NB4 (cell line): ENCODE results near the gene AHSA1.

Experiments
- DNase-seq: peaks from one replicate; pipeline ENCODE4 v3.0.0; 2010; ENCODE audit warnings: low read depth
- H3K4me3 ChIP-seq: one replicate; pipeline ENCODE4 v1.5.1; 2011; ENCODE audit warnings: mild to moderate bottlenecking, low read depth, low read length, moderate library complexity
- MYC ChIP-seq: IDR thresholded peaks from 2 replicates; pipeline ENCODE4 v1.6.1; 2011; ENCODE audit warnings: low read depth, low read length
- POLR2A ChIP-seq: IDR thresholded peaks from 2 replicates; pipeline ENCODE4 v1.6.1; 2011; ENCODE audit warnings: mild to moderate bottlenecking; ENCODE audit not compliant: insufficient read length; ENCODE audit errors: extremely low read depth
- TF ChIP-seq, protein P1 (sequence below): IDR thresholded peaks from one replicate; pipeline ENCODE4 v1.5.1; 2012; ENCODE audit warnings: low read depth, low read length
- TF ChIP-seq, protein P2 (sequence below): IDR thresholded peaks from 2 replicates; pipeline ENCODE4 v1.6.1; 2011; ENCODE audit warnings: low read depth, low read length

The AHSA1 gene

DNA sequence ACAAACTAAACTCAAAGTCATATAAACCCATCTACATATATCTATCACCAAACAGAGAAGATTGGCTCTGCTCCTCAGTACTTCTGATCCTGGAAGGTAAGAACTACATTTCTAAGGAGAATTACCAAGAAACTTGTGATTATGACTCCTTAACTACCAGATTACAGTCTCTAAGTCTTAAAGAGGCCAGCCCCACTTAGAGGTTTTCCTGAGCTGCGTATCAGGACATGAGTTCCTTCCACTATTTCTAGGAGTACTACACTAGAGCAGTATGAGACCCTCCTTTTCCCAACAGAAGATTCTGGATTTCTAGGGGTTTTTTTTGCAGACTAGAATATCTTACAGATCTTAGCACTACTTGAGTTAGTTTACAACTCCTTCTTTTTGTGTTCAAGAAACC, 34.5 kb upstream of the AHSA1 start, which contains the start of gene NOXRED1:
NOXRED1 (minus strand) TSS at position 101 of the 400 bp plus-strand sequence. CDS start 634 bp downstream, outside the sequence.
- no peak within 1 kb of the TSS for H3K4me3 ChIP-seq
- no peak for DNase-seq
- TF ChIP-seq POLR2A: no peak

DNA sequence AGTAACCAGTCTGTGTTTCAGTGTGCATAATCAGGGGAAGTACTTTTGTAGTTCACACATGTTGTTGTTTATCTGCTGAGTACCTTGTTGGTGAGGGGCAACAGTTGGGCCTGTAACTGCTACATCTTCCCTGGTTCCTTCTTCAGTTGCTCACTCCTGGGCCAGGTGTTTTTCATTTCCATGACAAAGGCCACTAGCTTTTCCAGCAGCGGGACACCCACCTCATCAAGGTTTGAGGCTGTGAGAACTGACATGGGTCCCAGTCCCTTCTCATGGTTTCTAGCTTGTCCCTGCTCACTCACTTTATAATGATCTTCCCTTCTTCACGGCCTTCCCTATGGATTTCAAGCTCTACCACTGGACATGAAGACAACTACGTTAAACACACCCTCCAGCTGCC, 33.0 kb upstream of the AHSA1 start:
- H3K4me3 ChIP-seq: no peak overlapping the region
- DNase-seq: no peak
- TF ChIP-seq, protein P1, sequence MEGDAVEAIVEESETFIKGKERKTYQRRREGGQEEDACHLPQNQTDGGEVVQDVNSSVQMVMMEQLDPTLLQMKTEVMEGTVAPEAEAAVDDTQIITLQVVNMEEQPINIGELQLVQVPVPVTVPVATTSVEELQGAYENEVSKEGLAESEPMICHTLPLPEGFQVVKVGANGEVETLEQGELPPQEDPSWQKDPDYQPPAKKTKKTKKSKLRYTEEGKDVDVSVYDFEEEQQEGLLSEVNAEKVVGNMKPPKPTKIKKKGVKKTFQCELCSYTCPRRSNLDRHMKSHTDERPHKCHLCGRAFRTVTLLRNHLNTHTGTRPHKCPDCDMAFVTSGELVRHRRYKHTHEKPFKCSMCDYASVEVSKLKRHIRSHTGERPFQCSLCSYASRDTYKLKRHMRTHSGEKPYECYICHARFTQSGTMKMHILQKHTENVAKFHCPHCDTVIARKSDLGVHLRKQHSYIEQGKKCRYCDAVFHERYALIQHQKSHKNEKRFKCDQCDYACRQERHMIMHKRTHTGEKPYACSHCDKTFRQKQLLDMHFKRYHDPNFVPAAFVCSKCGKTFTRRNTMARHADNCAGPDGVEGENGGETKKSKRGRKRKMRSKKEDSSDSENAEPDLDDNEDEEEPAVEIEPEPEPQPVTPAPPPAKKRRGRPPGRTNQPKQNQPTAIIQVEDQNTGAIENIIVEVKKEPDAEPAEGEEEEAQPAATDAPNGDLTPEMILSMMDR: no peak

DNA sequence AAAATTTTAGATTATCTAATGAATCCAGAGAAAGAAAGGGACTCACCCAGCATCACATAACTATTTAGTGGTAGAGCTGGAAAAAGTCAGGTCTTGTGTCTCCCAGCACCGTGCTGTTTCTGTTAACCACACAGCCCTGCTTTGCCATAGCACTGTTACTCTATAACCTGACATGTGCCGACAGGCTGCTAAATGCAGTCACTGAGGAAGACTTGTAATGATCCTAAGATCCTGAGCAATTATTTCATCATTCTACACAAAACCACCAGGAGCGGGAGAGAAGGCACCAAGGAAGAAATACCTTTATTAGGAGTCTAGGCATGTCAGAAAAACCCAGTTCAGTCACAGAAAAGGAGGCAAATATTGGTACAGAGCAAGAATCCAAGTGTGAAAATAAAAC, 31.5 kb upstream of the AHSA1 start:
- no peak overlapping the region for H3K4me3 ChIP-seq
- TF ChIP-seq POLR2A: no peak
- TF ChIP-seq MYC: no peak
- TF ChIP-seq, protein P1: no peak
- TF ChIP-seq, protein P2, sequence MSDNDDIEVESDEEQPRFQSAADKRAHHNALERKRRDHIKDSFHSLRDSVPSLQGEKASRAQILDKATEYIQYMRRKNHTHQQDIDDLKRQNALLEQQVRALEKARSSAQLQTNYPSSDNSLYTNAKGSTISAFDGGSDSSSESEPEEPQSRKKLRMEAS: no peak
- no peak for DNase-seq

DNA sequence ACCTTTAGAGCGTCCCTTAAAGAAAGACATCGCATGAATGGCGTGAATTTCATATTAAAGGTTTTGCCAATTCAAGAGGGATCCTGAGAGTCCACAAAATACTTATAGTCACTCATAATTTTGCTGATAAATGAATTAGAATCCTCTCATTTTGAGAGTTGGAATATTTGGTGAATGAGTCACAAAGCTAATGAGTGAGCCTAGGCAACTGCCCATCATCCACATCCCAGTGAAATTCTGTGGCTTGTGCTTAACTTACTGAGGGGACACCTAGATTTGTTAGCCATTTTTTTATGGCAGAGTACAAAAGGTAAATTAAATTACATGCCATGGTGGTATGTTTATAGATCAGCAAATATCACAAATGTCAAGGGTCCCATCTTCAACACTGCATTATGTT, 21.9 kb upstream of the AHSA1 start:
- TF ChIP-seq, protein P2: no peak
- TF ChIP-seq MYC: no peak
- TF ChIP-seq POLR2A: no peak
- TF ChIP-seq, protein P1: no peak
- H3K4me3 ChIP-seq: no peak overlapping the region
- no peak for DNase-seq

DNA sequence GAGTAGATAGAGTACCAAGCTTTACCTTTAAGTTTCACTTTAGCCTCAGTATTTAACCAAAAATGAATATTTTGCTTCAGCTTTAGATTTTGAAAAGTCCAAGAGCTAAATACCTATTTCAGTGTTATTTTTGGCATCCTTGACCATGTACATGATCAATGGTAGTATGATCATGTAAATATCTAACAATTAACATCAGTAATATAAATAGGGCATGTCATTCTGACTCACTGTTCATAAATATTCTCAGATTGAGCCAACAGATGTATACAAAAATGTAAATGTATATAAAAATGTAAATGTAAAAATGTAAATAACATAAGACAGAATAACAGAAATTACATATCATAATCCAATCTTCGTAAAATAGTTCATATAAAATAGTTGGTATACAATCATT, 19.3 kb upstream of the AHSA1 start:
- TF ChIP-seq POLR2A (no peak), MYC (no peak)
- TF ChIP-seq, protein P1: no peak
- TF ChIP-seq, protein P2: no peak
- no peak for DNase-seq

DNA sequence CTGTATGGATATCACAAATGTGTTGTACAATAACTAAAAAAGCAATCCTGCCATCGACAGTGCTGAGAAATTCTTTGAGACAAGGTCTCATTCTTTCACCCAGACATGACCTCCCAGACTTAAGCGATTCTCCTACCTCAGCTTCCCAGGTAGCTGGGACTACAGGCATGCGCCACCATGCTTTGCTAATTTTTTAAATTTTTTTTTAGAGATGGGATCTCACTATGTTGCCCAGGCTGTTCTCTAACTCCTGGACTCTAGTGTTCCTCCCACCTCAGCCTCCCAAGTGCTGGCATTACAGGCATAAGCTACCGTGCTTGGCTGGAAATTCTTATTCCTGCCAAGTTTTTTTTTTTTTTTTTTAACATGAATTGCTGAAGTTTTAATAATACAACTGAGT, 18.0 kb upstream of the AHSA1 start:
- TF ChIP-seq, protein P2: no peak
- TF ChIP-seq MYC: no peak
- TF ChIP-seq, protein P1: no peak
- no peak for TF ChIP-seq POLR2A
- DNase-seq: no peak

More for the DNA sequence above, 19.3 kb upstream of the AHSA1 start:
- H3K4me3 ChIP-seq: no peak overlapping the region

DNA sequence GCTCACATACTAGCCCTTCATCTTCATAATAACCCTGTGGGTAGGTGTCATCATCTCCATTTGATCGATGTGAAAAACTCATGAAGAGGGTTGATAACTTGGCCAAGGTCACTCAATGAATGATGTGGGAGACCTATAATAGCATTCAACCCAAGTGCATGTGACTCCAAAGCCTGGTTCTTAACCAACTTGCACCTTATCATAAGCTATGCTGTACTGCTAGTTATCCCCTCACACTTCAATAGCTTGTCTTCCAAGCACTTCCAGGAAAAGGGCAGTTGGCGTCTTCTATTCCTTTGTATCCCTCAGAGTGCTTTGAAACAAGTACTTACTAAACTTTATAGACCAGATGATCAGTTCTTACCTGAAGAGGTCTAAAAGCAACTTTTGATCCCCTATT, 15.7 kb upstream of the AHSA1 start:
- TF ChIP-seq MYC (no peak), POLR2A (no peak)
- TF ChIP-seq, protein P1: no peak
- TF ChIP-seq, protein P2: no peak
- DNase-seq: no peak
- no peak overlapping the region for H3K4me3 ChIP-seq

More for the DNA sequence above, 18.0 kb upstream of the AHSA1 start:
- no peak overlapping the region for H3K4me3 ChIP-seq
